Brain pericyte (primary cell): ENCODE results near the gene CAVIN1.
"Not testable (repeated sequence)": the region's sequence is repeated elsewhere in the genome, so short reads cannot be mapped to it uniquely, and the experiment has no call there.

Experiments
- DNase-seq: peaks from one replicate; pipeline ENCODE4 v3.0.0-alpha.2; 2012; ENCODE audit warnings: low read depth, low spot score

The CAVIN1 gene

DNA sequence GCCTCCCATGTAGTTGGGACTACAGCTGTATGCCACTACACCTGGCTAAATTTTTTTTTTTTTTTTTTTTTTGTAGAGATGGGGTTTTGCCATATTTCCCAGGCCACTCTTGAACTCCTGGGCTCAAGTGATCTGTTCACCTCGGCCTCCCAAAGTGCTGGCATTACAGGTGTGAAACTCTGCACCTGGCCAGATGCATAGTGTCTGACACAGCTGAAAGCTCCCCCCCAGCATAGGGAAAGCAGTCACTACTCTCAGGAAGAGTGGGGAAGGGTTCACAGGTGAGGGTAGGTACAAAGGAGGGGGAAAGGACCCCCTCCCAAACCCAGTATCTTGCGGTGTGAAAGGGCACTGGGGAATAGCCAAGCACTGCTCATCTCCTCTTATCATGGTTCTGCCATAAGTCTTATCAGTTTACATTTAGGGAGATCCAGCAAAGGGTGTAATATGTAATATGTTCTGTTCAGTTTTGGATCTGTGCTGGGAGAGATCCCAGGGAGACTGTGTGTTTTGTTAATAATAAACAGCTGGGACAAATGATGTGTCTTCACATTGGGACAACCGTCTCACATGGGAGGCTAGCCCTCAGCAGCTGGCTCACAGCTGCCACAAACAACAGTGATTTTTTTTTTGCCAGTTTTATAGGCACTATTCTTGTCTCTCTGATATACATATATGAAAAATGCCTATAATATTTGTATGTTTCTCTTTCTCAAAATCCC lies 6.8 kb upstream of the CAVIN1 start:
- DNase-seq: no peak

DNA sequence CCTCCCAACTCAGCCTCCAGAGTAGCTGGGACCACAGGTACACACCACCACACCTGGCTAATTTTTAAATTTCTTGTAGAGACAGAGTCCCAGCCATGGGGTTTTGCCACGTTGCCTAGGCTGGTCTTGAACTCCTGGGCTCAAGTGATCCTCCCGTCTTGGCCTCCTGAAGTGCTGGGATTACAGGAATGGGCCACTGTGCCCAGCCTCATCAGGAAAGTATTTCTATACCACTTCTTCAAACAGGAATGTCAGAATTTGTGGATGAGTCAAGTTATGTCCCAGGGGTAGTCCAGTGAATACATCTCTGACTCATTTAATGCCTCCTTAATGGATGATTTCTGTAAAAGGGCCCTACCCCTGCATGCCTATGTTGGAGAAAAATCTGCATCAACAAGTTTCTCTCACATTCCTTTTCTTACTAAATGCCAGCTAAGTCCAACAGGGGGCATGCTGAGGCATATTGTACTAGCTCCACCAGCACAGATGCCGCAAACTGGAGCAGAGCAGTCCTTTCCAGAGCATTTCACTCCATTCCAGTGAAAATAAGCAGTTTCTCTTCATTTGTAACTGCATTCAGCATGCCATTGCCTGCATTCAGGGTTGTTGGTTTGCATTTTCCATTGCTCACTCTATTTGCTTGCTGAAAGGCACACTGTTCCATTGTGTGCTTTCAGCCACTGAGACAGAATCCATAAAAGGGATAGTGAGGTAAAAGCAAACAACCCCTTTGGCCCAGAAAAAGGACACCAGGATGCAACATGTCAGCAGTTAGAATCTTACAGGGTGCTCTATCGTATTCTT lies 5.3 kb upstream of the CAVIN1 start:
- peak; percentile 73 for DNase-seq

- DNase-seq: no peak
These were observed 2.0 kb upstream of the CAVIN1 start for GRCh38 chr17:42424991-42425610.

GRCh38 chr17:42423766-42424165 lies 710 bp upstream of the CAVIN1 start:
- no peak for DNase-seq

- no peak for DNase-seq
These were observed 571 bp downstream of the CAVIN1 start for GRCh38 chr17:42422412-42422957.

DNA sequence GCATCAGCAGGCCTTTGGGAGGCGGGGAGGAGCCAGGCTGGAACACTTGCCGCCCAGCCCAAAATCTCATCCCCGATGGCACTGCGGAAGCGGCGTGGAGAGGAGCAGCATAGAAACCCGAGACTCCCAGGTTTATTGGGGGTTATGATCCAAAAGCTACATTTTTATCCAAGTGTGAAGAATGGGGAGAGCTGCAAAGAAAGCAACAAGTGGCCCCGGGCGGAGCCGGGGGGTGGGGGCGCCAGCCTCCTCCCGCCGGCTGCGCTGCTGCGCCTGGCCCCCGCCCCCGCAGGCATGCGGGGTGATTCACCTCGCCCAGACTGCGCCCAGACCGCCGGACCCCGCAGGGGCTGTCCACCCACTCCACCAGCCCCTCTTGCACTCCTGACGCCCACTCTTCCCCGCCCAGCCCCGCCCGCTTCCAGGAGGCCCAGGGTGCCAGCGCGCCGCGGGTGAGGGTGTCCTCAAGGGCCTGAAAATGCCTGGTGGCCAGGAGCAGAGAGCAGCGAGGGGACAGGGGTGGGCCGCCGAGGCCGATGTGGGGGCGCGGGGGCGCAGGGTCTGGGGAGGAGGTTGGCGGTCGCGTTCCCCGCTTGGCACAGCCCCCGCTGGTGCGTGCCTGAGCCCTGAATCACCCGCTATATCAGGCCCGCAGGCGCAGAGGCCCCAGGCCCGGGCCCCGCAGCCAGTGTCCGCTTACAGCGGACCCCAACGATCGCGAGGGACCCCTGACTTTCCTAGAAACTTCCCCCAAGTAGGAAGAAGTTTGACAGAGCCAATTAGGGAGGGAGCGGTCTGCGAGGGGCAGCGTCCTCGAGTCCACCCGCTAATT lies 1.3 kb downstream of the CAVIN1 start:
- DNase-seq: no peak

DNA sequence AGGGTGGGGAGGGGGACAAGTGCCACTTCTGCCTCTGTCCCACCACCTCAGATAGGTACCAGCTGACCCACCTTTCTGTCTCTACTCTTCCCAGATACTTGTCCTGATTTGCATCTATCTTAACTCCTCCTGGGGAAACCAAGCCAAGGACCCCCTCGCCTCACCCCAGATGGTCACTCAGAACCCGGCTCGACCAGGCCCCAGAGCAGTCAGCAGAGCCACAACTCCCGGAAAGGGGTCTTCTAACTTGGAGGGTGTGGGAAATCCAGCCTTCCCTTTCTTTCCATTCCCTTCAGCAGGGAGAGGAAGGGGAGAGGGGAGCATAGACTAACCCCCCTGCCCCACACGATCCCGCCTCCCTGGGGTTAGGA lies 1.9 kb downstream of the CAVIN1 start:
- no peak for DNase-seq

GRCh38 chr17:42417981-42418380 lies 5.1 kb downstream of the CAVIN1 start:
- DNase-seq: not testable (repeated sequence)

DNA sequence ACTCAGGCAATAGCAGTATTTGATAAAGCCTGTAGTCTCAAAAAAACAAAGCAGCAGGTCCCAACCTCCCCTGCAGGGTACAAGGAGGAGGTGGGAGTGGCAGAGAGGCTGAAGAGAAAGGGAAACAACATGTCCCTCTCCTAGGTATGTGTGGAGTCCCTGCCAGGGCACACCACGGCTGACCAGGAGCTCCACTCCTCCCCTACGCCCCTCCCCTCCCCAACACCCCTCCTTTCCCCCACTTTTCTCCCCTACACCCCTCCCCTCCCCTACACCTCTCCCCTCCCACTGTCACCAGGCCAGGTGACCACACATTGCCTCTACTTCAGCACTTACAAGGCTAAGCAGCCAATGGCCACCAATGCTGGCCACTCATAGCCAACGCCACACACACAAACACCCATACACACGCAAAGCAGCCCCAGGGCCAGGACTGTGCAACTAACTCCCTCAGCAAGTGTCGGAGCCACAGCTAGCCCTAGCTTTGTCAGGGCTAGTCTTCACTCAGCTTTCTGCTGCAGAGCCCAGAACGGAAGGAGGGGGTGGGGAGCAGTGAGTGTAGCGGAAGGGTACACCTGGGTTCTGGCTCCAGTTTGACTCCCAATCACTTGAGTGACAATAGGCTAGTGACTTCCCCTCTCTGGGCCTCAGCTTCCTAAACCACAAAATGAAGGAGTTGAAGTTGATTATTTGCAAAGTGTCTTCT lies 8.2 kb downstream of the CAVIN1 start:
- DNase-seq: no peak

- no peak for DNase-seq
These were observed 9.5 kb downstream of the CAVIN1 start for GRCh38 chr17:42413464-42414040.

- no peak for DNase-seq
These were observed 11.0 kb downstream of the CAVIN1 start for GRCh38 chr17:42411905-42412679.

DNA sequence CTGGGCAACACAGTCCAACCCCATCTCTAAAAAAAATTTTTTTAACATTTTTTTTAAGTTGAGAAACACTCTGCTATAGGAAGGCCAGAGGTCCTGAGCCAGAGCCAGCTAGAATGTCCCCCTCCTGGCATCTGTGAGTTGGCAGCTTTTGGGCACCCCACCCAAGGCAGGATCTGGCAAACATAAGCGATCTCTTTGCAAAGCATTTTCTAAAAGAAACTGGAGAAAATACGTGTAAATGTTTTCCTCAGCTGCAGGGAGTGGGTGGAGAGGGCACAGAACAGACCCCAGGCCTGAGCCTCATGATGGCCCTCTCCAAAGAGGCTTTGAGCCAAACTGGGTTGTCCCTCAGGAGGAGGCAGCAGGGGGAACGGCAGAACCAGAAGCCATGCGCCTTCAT lies 11.7 kb downstream of the CAVIN1 start:
- DNase-seq: no peak

GRCh38 chr17:42410319-42410685 lies 12.8 kb downstream of the CAVIN1 start:
- no peak for DNase-seq

GRCh38 chr17:42409523-42410318 lies 13.3 kb downstream of the CAVIN1 start:
- DNase-seq: no peak

DNA sequence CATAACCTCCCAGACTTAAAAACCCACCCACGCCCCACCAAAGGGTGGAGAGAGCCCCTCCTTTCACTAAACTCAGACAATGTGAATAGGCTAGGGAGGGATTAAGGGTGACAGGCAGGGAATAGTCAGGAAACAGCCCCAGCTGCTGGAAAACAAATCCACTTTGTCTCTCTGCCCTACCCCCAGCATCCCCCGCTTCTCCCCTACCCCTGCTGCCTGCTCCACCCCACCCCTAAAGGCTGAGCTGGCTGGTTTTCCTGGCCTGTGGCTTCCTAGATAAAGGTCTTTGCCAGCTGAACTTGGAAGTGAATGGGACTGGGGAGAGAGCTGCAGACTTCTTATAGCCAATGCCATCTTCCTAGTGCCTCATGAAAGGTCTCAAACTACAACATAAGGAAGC lies 15.0 kb downstream of the CAVIN1 start:
- no peak for DNase-seq

GRCh38 chr17:42407289-42407836 lies 15.7 kb downstream of the CAVIN1 start:
- DNase-seq: no peak

- no peak for DNase-seq
These were observed 16.3 kb downstream of the CAVIN1 start for GRCh38 chr17:42406615-42407288.

- DNase-seq: no peak
These were observed 17.0 kb downstream of the CAVIN1 start for GRCh38 chr17:42405963-42406495.
